HepG2 (cell line): ENCODE measurements around the gene CMC4. TPM values are rescaled to one million over a fixed set of nuclear protein-coding genes. Genes with fewer than 3 reads are reported as not detected.

Experiments used
- ATAC-seq: fragments of 200-7000 bp; cut with Tn5 transposase; 3 replicates; pipeline ENCODE4 v1.9.1; 2020; ENCODE audit warnings: mild to moderate bottlenecking, moderate library complexity
- BruUV-seq: library from RNA; stranded (reverse); fragments of 400-500 nt; replicated peaks from 2 replicates; lab custom pipeline; 2021; lab: Mats Ljungman, UMichigan
- CTCF ChIA-PET: fragments of 300-600 bp; formaldehyde crosslinking; extraction: SDS; loops from one replicate; lab custom pipeline; 2021; ENCODE audit warnings: low total read pairs, inconsistent platforms, low intra/inter-chr PET ratio; lab: Yijun Ruan, JAX
- POLR2A ChIA-PET: fragments of 350-600 bp; sonication (Branson Sonifier 250); formaldehyde crosslinking; loops from one replicate; lab custom pipeline; 2020; ENCODE audit warnings: antibody characterized with exemption, inconsistent platforms; lab: Yijun Ruan, JAX
- DNase-seq: peaks from one replicate; pipeline ENCODE4 v3.0.0-alpha.2; 2015; ENCODE audit warnings: low spot score
- FAIRE-seq: peaks from 3 replicates; lab custom pipeline; 2011; peaks lifted over from hg19 to GRCh38; lab: Jason Lieb, UNC
- H2AFZ ChIP-seq: one replicate; pipeline ENCODE4 v1.6.1; 2011; ENCODE audit warnings: low read length, inconsistent platforms
- H3K27ac ChIP-seq: fragments of 300-600 bp; 3 replicates; pipeline ENCODE4 v1.8.0; 2011; ENCODE audit warnings: mixed run types, mild to moderate bottlenecking, mixed read lengths, low read length, inconsistent platforms; ENCODE audit not compliant: insufficient read depth; ENCODE audit errors: extremely low read length
- H3K27me3 ChIP-seq, 2 experiments: fragments of 200-600 bp in 1 of 2; 2 replicates in 1 of 2; 3 replicates in 1 of 2; pipeline versions ENCODE4 v1.6.0 to v1.8.0; 2011; ENCODE audit warnings: low read length in 2 of 2, mild to moderate bottlenecking in 2 of 2, moderate library complexity in 2 of 2, inconsistent platforms in 1 of 2; ENCODE audit not compliant: insufficient read depth in 2 of 2, control insufficient read depth in 1 of 2
- H3K36me3 ChIP-seq, 2 experiments: fragments of 200-600 bp in 1 of 2; replicated peaks in 1 of 2; 2 replicates in 1 of 2; 3 replicates in 1 of 2; pipeline versions ENCODE4 v1.5.1 to v1.8.0; 2011; ENCODE audit warnings: low read length in 2 of 2, inconsistent platforms in 1 of 2; ENCODE audit not compliant: insufficient read depth in 2 of 2, control insufficient read depth in 1 of 2
- H3K4me1 ChIP-seq: 2 replicates; pipeline ENCODE4 v1.5.1; 2012; ENCODE audit warnings: low read length, inconsistent platforms; ENCODE audit not compliant: insufficient read depth
- H3K4me2 ChIP-seq: 2 replicates; pipeline ENCODE4 v1.6.0; 2011; ENCODE audit warnings: low read depth, low read length, inconsistent platforms
- H3K4me3 ChIP-seq, 3 experiments: fragments of 200-600 bp in 1 of 3; sonication (generic), shearing (Covaris generic) in 1 of 3; replicated peaks in 1 of 3; 2 replicates each; pipeline ENCODE4 v1.5.1; 2011 to 2016; ENCODE audit warnings: low read length in 3 of 3, inconsistent platforms in 2 of 3, low read depth in 2 of 3, mild to moderate bottlenecking in 2 of 3, control low read depth in 1 of 3, mixed read lengths in 1 of 3; ENCODE audit not compliant: insufficient read depth in 1 of 3
- H3K79me2 ChIP-seq: one replicate; pipeline ENCODE4 v1.6.1; 2011; ENCODE audit warnings: low read length, inconsistent platforms; ENCODE audit not compliant: insufficient read depth
- H3K9ac ChIP-seq: 2 replicates; pipeline ENCODE4 v1.6.0; 2011; ENCODE audit warnings: mild to moderate bottlenecking, low read depth, low read length, inconsistent platforms; ENCODE audit not compliant: insufficient read depth
- H3K9me3 ChIP-seq: 2 replicates; pipeline ENCODE4 v1.5.1; 2012; ENCODE audit warnings: mild to moderate bottlenecking, low read length
- H4K20me1 ChIP-seq: 2 replicates; pipeline ENCODE4 v1.6.0; 2011; ENCODE audit warnings: inconsistent platforms, mild to moderate bottlenecking, low read length, moderate library complexity; ENCODE audit not compliant: insufficient read depth
- AGO2 ChIP-seq: fragments of 200-400 bp; formaldehyde crosslinking; optimal IDR thresholded peaks from 2 replicates; pipeline ENCODE3; 2017; ENCODE audit warnings: mild to moderate bottlenecking, low read depth, low read length, moderate library complexity
- ETS1 ChIP-seq: sonication (generic); formaldehyde crosslinking; IDR thresholded peaks from 2 replicates; pipeline ENCODE4 v1.4.0; 2020; ENCODE audit warnings: missing genetic modification reagents
- FOXP4 ChIP-seq: sonication (generic); formaldehyde crosslinking; IDR thresholded peaks from 2 replicates; pipeline ENCODE4 v1.4.0; 2020; ENCODE audit warnings: missing genetic modification reagents
- ISX ChIP-seq: sonication (generic); formaldehyde crosslinking; conservative IDR thresholded peaks from 2 replicates; pipeline ENCODE4 v1.5.0; 2020; ENCODE audit warnings: missing genetic modification reagents
- KDM2A ChIP-seq: sonication (generic); formaldehyde crosslinking; IDR thresholded peaks from 2 replicates; pipeline ENCODE4 v1.4.0; 2020; ENCODE audit warnings: low read depth, missing genetic modification reagents, borderline replicate concordance
- MIER3 ChIP-seq: IDR thresholded peaks from 2 replicates; pipeline ENCODE4 v1.6.1; 2016; ENCODE audit warnings: missing compliant biosample characterization, borderline replicate concordance
- MTF2 ChIP-seq: sonication (generic); formaldehyde crosslinking; IDR thresholded peaks from 2 replicates; pipeline ENCODE4 v1.5.0; 2020; ENCODE audit warnings: missing genetic modification reagents, borderline replicate concordance
- XRCC5 ChIP-seq: fragments of 200-400 bp; formaldehyde crosslinking; optimal IDR thresholded peaks from 2 replicates; pipeline ENCODE3; 2017; ENCODE audit warnings: mild to moderate bottlenecking, low read length
- ZFP90 ChIP-seq: sonication (generic); formaldehyde crosslinking; IDR thresholded peaks from 2 replicates; pipeline ENCODE4 v1.8.0; 2022; ENCODE audit warnings: missing genetic modification reagents, mild to moderate bottlenecking, inconsistent platforms, borderline replicate concordance
- ZHX2 ChIP-seq, 2 experiments: sonication (generic) in 1 of 2; formaldehyde crosslinking in 1 of 2; IDR thresholded peaks; 2 replicates each; pipeline versions ENCODE4 v1.6.1 to v1.9.0; 2014 to 2022; ENCODE audit warnings: antibody characterized with exemption in 1 of 2, borderline replicate concordance in 1 of 2, inconsistent platforms in 1 of 2, low read depth in 1 of 2, missing genetic modification reagents in 1 of 2
- ZNF354B ChIP-seq: sonication (generic); formaldehyde crosslinking; IDR thresholded peaks from 2 replicates; pipeline ENCODE4 v1.8.0; 2022; ENCODE audit warnings: mild to moderate bottlenecking, missing genetic modification reagents
- ZNF557 ChIP-seq: sonication (generic); formaldehyde crosslinking; IDR thresholded peaks from 2 replicates; pipeline ENCODE4 v1.4.0; 2020; ENCODE audit warnings: missing genetic modification reagents
- ZNF563 ChIP-seq: sonication (generic); formaldehyde crosslinking; IDR thresholded peaks from 2 replicates; pipeline ENCODE4 v1.8.0; 2022; ENCODE audit warnings: mild to moderate bottlenecking, moderate library complexity, missing genetic modification reagents
- ZNF572 ChIP-seq: sonication (generic); formaldehyde crosslinking; IDR thresholded peaks from 2 replicates; pipeline ENCODE4 v1.5.1; 2020; ENCODE audit warnings: mild to moderate bottlenecking, missing genetic modification reagents
- ZNF644 ChIP-seq: IDR thresholded peaks from 2 replicates; pipeline ENCODE4 v1.6.1; 2016; ENCODE audit warnings: low read depth
- WGBS: methylation state at CpG from one replicate; pipeline ENCODE4 v1.1.6; 2017; ENCODE audit warnings: low lambda C conversion rate; 5-methylcytosine and 5-hydroxymethylcytosine counted together
- in situ Hi-C: cut with HindIII; loops from 2 replicates; pipeline ENCODE4 v1.10.0; 2017; ENCODE audit warnings: low pct_unique_long_range_greater_than_20kb; ENCODE audit not compliant: extremely low pct_ligation_motif_present
- intact Hi-C: fragments of 100-400 bp; cut with micrococcal nuclease; formaldehyde crosslinking; loops from one replicate; pipeline ENCODE4 v1.10.0; 2022; ENCODE audit not compliant: unreplicated experiment
- polyA plus RNA-seq, 8 experiments: library from polyadenylated mRNA; depleted of rRNA in 3 of 8; stranded (reverse) in 7 of 8; unstranded in 1 of 8; fragments of >200 nt; fragmentation: Illumina TruSeq in 4 of 8; extraction: Trizol in 4 of 8; gene quantifications; 2 replicates each; pipeline versions ENCODE4 v1.2.1 to v1.2.3, GENCODE V29; 2011 to 2016; ENCODE audit warnings: low read depth in 4 of 8, missing spikeins in 1 of 8, mixed read lengths in 1 of 8; ENCODE audit not compliant: insufficient read depth in 1 of 8
- total RNA-seq, 5 experiments: library from RNA; depleted of rRNA; stranded (reverse); fragments of >200 nt; fragmentation: Illumina TruSeq; extraction: Trizol; gene quantifications; 2 replicates each; pipeline ENCODE4 v1.2.3, GENCODE V29; 2016; ENCODE audit warnings: low read depth in 1 of 5

The CMC4 gene
- total and polyA plus RNA-seq, 2 of the 13 experiments (the other 11 are each of a cell fraction or from before 2014, with no cell fraction given), result 5.6 to 11.5 TPM

GRCh38 chrX:155054255-155054654 lies 16.7 kb downstream of the CMC4 start (continued):
- no peak for TF ChIP-seq ZHX2 (IDR thresholded peaks at IDR 0.05; ENCODE audit: low read depth)
- no peak for TF ChIP-seq ZHX2 (CRISPR knock-in tag; IDR thresholded peaks at IDR 0.05; ENCODE audit: borderline replicate concordance)
- TF ChIP-seq, all 625 proteins: peak for 0

- H3K4me3 ChIP-seq, result no peak overlapping the region
- intact Hi-C loops, result no loop called here
- no peak overlapping the region for H2AFZ ChIP-seq
- no peak overlapping the region for H3K4me2 ChIP-seq
- peaks cover 2 to 3% of the 10 kb centered on the region in 2 experiments; a peak in 3 of 5 replicates for H3K36me3 ChIP-seq
- H3K27ac ChIP-seq, result no peak overlapping the region
- H4K20me1 ChIP-seq, result no peaks in the 10 kb centered on the region
- ChIA-PET CTCF (no interaction called here), POLR2A (no interaction called here)
- no TSS peak for BruUV-seq
- DNase-seq (no peak), ATAC-seq (no peak), FAIRE-seq (no peak)
- no peaks in the 10 kb centered on the region for H3K9me3 ChIP-seq
- H3K79me2 ChIP-seq, result no peaks in the 10 kb centered on the region
- WGBS, result 100% methylated on average over 3 of the region's 3 CpGs
- no peak overlapping the region for H3K9ac ChIP-seq
- H3K4me1 ChIP-seq, result peaks cover 12% of the 10 kb centered on the region
- in situ Hi-C loops, result loop anchor here (10.0 kb wide), 1 partner anchor 69 kb away; no protein-coding TSS in a partner anchor
- no peaks in the 10 kb centered on the region for H3K27me3 ChIP-seq
- TF ChIP-seq MTF2 (CRISPR knock-in tag) (no peak), ZNF572 (CRISPR knock-in tag) (no peak), ZNF644 (CRISPR knock-in tag) (no peak), MIER3 (CRISPR knock-in tag) (no peak), ZFP90 (CRISPR knock-in tag) (no peak), ZNF354B (CRISPR knock-in tag) (no peak), ISX (CRISPR knock-in tag) (no peak), AGO2 (no peak), ETS1 (CRISPR knock-in tag) (no peak), KDM2A (CRISPR knock-in tag) (no peak), ZNF563 (CRISPR knock-in tag) (no peak), ZNF557 (no peak), FOXP4 (CRISPR knock-in tag) (no peak), XRCC5 (no peak)
These were observed 17.3 kb downstream of the CMC4 start for GRCh38 chrX:155053656-155054055.
